Astrocyte (in vitro differentiated cells and primary cell): Measurements from ENCODE around the gene GNAQ. TPM values are rescaled to one million over a fixed set of nuclear protein-coding genes. Genes with fewer than 3 reads are reported as not detected.
A peak's percentile ranks its signal among the peaks of the same experiment; 100 is the strongest.

Experiments
- DNase-seq: peaks from one replicate; pipeline ENCODE4 v3.0.0-alpha.2; 2010; ENCODE audit warnings: low read depth
- FAIRE-seq: peaks from 2 replicates; lab custom pipeline; 2011; peaks lifted over from hg19 to GRCh38; lab: Jason Lieb, UNC
- H2AFZ ChIP-seq: 2 replicates; pipeline ENCODE4 v1.6.0; 2012; ENCODE audit warnings: low read depth, low read length, inconsistent platforms
- H3K27ac ChIP-seq: 2 replicates; pipeline ENCODE4 v1.5.1; 2011; ENCODE audit warnings: low read depth, low read length, inconsistent platforms
- H3K27me3 ChIP-seq: 2 replicates; pipeline ENCODE4 v1.6.0; 2011; ENCODE audit warnings: low read length, inconsistent platforms; ENCODE audit not compliant: insufficient read depth
- H3K36me3 ChIP-seq: 2 replicates; pipeline ENCODE4 v1.5.1; 2011; ENCODE audit warnings: low read length, inconsistent platforms; ENCODE audit not compliant: insufficient read depth
- H3K4me1 ChIP-seq: 2 replicates; pipeline ENCODE4 v1.5.1; 2011; ENCODE audit warnings: low read length, inconsistent platforms; ENCODE audit not compliant: insufficient read depth
- H3K4me2 ChIP-seq: 2 replicates; pipeline ENCODE4 v1.6.0; 2012; ENCODE audit warnings: low read length, inconsistent platforms
- H3K4me3 ChIP-seq: 2 replicates; pipeline ENCODE4 v1.5.1; 2011; ENCODE audit warnings: low read depth, mild to moderate bottlenecking, low read length, inconsistent platforms; ENCODE audit not compliant: insufficient read depth
- H3K79me2 ChIP-seq: 2 replicates; pipeline ENCODE4 v1.6.0; 2012; ENCODE audit warnings: mild to moderate bottlenecking, low read length, inconsistent platforms; ENCODE audit not compliant: insufficient read depth
- H3K9ac ChIP-seq: 2 replicates; pipeline ENCODE4 v1.6.0; 2012; ENCODE audit warnings: mild to moderate bottlenecking, low read length, inconsistent platforms
- H3K9me3 ChIP-seq: 2 replicates; pipeline ENCODE4 v1.5.1; 2012; ENCODE audit warnings: low read depth, mild to moderate bottlenecking, low read length, inconsistent platforms; ENCODE audit not compliant: insufficient read depth
- H4K20me1 ChIP-seq: 2 replicates; pipeline ENCODE4 v1.6.0; 2012; ENCODE audit warnings: low read length, inconsistent platforms; ENCODE audit not compliant: insufficient read depth
- H3K27ac Mint-ChIP-seq: one replicate; pipeline ENCODE4 v1.8.0; 2021; ENCODE audit warnings: mild to moderate bottlenecking, mixed read lengths; ENCODE audit not compliant: unreplicated experiment
- H3K27me3 Mint-ChIP-seq: one replicate; pipeline ENCODE4 v1.8.0; 2021; ENCODE audit warnings: low read depth, mixed read lengths; ENCODE audit not compliant: unreplicated experiment
- H3K36me3 Mint-ChIP-seq: one replicate; pipeline ENCODE4 v1.8.0; 2021; ENCODE audit warnings: low read depth, mixed read lengths; ENCODE audit not compliant: unreplicated experiment
- H3K4me1 Mint-ChIP-seq: one replicate; pipeline ENCODE4 v1.8.0; 2021; ENCODE audit warnings: low read depth, mixed read lengths; ENCODE audit not compliant: unreplicated experiment
- H3K4me3 Mint-ChIP-seq: one replicate; pipeline ENCODE4 v1.8.0; 2021; ENCODE audit warnings: mild to moderate bottlenecking, moderate library complexity, mixed read lengths; ENCODE audit not compliant: unreplicated experiment
- H3K9me3 Mint-ChIP-seq: one replicate; pipeline ENCODE4 v1.8.0; 2021; ENCODE audit warnings: mild to moderate bottlenecking, mixed read lengths; ENCODE audit not compliant: unreplicated experiment
- EZH2 ChIP-seq: IDR thresholded peaks from 2 replicates; pipeline ENCODE4 v1.6.1; 2012; ENCODE audit warnings: mild to moderate bottlenecking, low read length, inconsistent platforms; ENCODE audit not compliant: insufficient read depth
- total RNA-seq: library from RNA; stranded (reverse); gene quantifications from 2 replicates; pipeline ENCODE4 v1.2.1, GENCODE V29; 2021
- TF ChIP-seq, protein P1 (sequence below): IDR thresholded peaks from 2 replicates; pipeline ENCODE4 v1.5.1; 2011; ENCODE audit warnings: low read depth, mild to moderate bottlenecking, inconsistent platforms, low read length, moderate library complexity; ENCODE audit not compliant: insufficient read depth

GNAQ gene
- total RNA-seq, 1 donor from 2014 or later, result 74.9 TPM

- DNase-seq, result no peak
- Mint-ChIP-seq H3K27me3 (no peaks in the 10 kb centered on the region), H3K36me3 (peaks cover 8% of the 10 kb centered on the region), H3K4me3 (no peak overlapping the region), H3K9me3 (no peaks in the 10 kb centered on the region), H3K27ac (no peak overlapping the region), H3K4me1 (peaks cover 35% of the 10 kb centered on the region)
- TF ChIP-seq, protein P1, sequence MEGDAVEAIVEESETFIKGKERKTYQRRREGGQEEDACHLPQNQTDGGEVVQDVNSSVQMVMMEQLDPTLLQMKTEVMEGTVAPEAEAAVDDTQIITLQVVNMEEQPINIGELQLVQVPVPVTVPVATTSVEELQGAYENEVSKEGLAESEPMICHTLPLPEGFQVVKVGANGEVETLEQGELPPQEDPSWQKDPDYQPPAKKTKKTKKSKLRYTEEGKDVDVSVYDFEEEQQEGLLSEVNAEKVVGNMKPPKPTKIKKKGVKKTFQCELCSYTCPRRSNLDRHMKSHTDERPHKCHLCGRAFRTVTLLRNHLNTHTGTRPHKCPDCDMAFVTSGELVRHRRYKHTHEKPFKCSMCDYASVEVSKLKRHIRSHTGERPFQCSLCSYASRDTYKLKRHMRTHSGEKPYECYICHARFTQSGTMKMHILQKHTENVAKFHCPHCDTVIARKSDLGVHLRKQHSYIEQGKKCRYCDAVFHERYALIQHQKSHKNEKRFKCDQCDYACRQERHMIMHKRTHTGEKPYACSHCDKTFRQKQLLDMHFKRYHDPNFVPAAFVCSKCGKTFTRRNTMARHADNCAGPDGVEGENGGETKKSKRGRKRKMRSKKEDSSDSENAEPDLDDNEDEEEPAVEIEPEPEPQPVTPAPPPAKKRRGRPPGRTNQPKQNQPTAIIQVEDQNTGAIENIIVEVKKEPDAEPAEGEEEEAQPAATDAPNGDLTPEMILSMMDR, result no peak
- TF ChIP-seq EZH2, result no peak
- Histone ChIP-seq H3K79me2 (peaks cover 60% of the 10 kb centered on the region), H2AFZ (no peak overlapping the region), H3K4me3 (no peak overlapping the region), H3K9me3 (no peaks in the 10 kb centered on the region), H4K20me1 (peaks cover 44% of the 10 kb centered on the region), H3K27ac (no peak overlapping the region), H3K4me2 (no peak overlapping the region), H3K4me1 (peaks cover 15% of the 10 kb centered on the region), H3K27me3 (no peaks in the 10 kb centered on the region), H3K36me3 (no peaks in the 10 kb centered on the region), H3K9ac (no peak overlapping the region)
- FAIRE-seq, result no peak
Observed at GRCh38 chr9:77983320-77983662, 48.3 kb downstream of the GNAQ start.

DNA sequence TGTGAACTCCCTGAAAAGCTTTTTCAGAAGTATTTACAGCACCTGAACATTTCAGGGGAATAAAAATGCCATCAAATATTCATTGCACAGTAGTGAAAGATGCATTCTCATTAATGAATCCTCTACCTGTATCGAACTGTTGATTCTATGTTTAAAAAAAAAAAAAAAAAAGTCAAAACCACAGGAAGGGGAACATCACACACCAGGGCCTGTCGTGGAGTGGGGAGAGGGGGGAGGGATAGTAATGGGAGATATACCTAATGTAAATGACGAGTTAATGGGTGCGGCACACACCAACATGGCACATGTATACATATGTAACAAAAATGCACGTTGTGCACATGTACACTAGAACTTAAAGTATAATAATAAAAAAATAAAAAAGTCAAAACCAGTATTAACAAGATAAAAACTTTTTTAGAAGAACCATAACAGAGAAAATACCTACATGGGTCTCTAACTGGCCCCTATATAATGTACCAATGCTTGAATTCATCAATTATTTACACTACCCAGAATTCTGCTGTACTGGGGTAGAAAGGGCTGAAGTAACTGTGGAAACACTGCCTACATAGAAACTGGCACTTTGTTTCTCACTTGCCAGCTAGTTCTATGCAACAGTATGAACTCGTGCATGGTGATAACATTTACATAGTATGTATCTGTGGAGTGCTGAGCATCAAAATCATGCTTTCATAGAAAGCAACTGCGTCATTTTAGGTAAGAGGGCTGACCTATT, 48.9 kb downstream of the GNAQ start:
- no peak for DNase-seq
- H3K27ac ChIP-seq, result no peak overlapping the region
- Mint-ChIP-seq H3K27ac (no peak overlapping the region), H3K9me3 (no peaks in the 10 kb centered on the region), H3K4me1 (peaks cover 38% of the 10 kb centered on the region), H3K4me3 (no peak overlapping the region), H3K36me3 (peaks cover 8% of the 10 kb centered on the region), H3K27me3 (no peaks in the 10 kb centered on the region)
- no peak overlapping the region for H3K4me3 ChIP-seq
- peaks cover 17% of the 10 kb centered on the region for H3K4me1 ChIP-seq
- H3K36me3 ChIP-seq, result no peaks in the 10 kb centered on the region
- no peak for FAIRE-seq
- H3K9ac ChIP-seq, result no peak overlapping the region
- TF ChIP-seq, protein P1, result no peak
- no peak for TF ChIP-seq EZH2
- H3K4me2 ChIP-seq, result no peak overlapping the region
- H3K79me2 ChIP-seq, result peaks cover 60% of the 10 kb centered on the region
- no peaks in the 10 kb centered on the region for H3K27me3 ChIP-seq
- H4K20me1 ChIP-seq, result peaks cover 39% of the 10 kb centered on the region
- H3K9me3 ChIP-seq, result no peaks in the 10 kb centered on the region
- H2AFZ ChIP-seq, result no peak overlapping the region

GRCh38 chr9:77981907-77982306, 49.7 kb downstream of the GNAQ start:
- Mint-ChIP-seq H3K4me1 (peaks cover 39% of the 10 kb centered on the region), H3K27ac (no peak overlapping the region), H3K36me3 (peaks cover 8% of the 10 kb centered on the region), H3K9me3 (no peaks in the 10 kb centered on the region), H3K27me3 (no peaks in the 10 kb centered on the region), H3K4me3 (no peak overlapping the region)
- Histone ChIP-seq H4K20me1 (peaks cover 39% of the 10 kb centered on the region), H2AFZ (no peak overlapping the region), H3K4me1 (peaks cover 24% of the 10 kb centered on the region), H3K36me3 (no peaks in the 10 kb centered on the region), H3K4me2 (peak overlapping the region; percentile 27), H3K27me3 (no peaks in the 10 kb centered on the region), H3K9ac (no peak overlapping the region), H3K9me3 (no peaks in the 10 kb centered on the region), H3K27ac (no peak overlapping the region), H3K79me2 (peaks cover 60% of the 10 kb centered on the region), H3K4me3 (no peak overlapping the region)
- FAIRE-seq, result no peak
- DNase-seq, result no peak
- TF ChIP-seq EZH2, result no peak
- TF ChIP-seq, protein P1, result no peak
